SK-N-SH (cell line): ENCODE measurements around the gene NGB. TPM values are rescaled to one million over a fixed set of nuclear protein-coding genes. Genes with fewer than 3 reads are reported as not detected.

Experiments used
- CTCF ChIA-PET: fragments of 300-600, 350-600 bp; formaldehyde crosslinking; extraction: SDS; loops from one replicate; lab custom pipeline; 2021; lab: Yijun Ruan, JAX
- POLR2A ChIA-PET: fragments of 350-600 bp; sonication (Branson Sonifier 250); formaldehyde crosslinking; extraction: SDS; loops from one replicate; lab custom pipeline; 2020; ENCODE audit warnings: antibody characterized with exemption, inconsistent platforms; lab: Yijun Ruan, JAX
- DNase-seq: peaks from one replicate; pipeline ENCODE4 v3.0.0; 2012
- H2AFZ ChIP-seq: fragments of 200-600 bp; sonication (generic); 2 replicates; pipeline ENCODE4 v1.8.1; 2016; ENCODE audit warnings: antibody characterized with exemption, mild to moderate bottlenecking, low read depth
- H3F3A ChIP-seq: fragments of 200-600 bp; sonication (generic); replicated peaks from 2 replicates; pipeline ENCODE3; 2016; ENCODE audit warnings: antibody characterized with exemption, mild to moderate bottlenecking; ENCODE audit not compliant: insufficient read depth
- H3K27ac ChIP-seq, 2 experiments: fragments of 200-500 bp in 1 of 2; fragments of 200-600 bp in 1 of 2; sonication (Bioruptor generic) in 1 of 2; sonication (generic), shearing (Covaris generic) in 1 of 2; 2 replicates each; pipeline versions ENCODE4 v1.5.1 to v1.6.1; 2014 to 2016; ENCODE audit warnings: low read depth in 2 of 2, inconsistent platforms in 1 of 2, low read length in 1 of 2, mild to moderate bottlenecking in 1 of 2, mixed read lengths in 1 of 2
- H3K27me3 ChIP-seq: fragments of 200-600 bp; sonication (generic), shearing (Covaris generic); 2 replicates; pipeline ENCODE4 v1.6.1; 2016; ENCODE audit warnings: mixed run types; ENCODE audit not compliant: insufficient read depth
- H3K36me3 ChIP-seq, 2 experiments: fragments of 200-500 bp in 1 of 2; fragments of 200-600 bp in 1 of 2; sonication (Bioruptor generic) in 1 of 2; sonication (generic) in 1 of 2; replicated peaks in 1 of 2; 2 replicates each; pipeline versions ENCODE3 to v1.5.1; 2014 to 2016; ENCODE audit warnings: low read length in 1 of 2, mild to moderate bottlenecking in 1 of 2; ENCODE audit not compliant: insufficient read depth in 2 of 2, control insufficient read depth in 1 of 2
- H3K4me1 ChIP-seq, 2 experiments: fragments of 200-500 bp in 1 of 2; fragments of 200-600 bp in 1 of 2; sonication (Bioruptor generic) in 1 of 2; sonication (generic), shearing (Covaris generic) in 1 of 2; 2 replicates each; pipeline versions ENCODE4 v1.5.1 to v1.6.1; 2014 to 2016; ENCODE audit warnings: low read depth in 1 of 2, low read length in 1 of 2, mixed run types in 1 of 2; ENCODE audit not compliant: insufficient read depth in 2 of 2, control insufficient read depth in 1 of 2
- H3K4me2 ChIP-seq: fragments of 200-600 bp; sonication (generic), shearing (Covaris generic); 2 replicates; pipeline ENCODE4 v1.6.1; 2017; ENCODE audit warnings: mixed run types
- H3K4me3 ChIP-seq, 2 experiments: fragments of 200-500 bp in 1 of 2; fragments of 200-600 bp in 1 of 2; sonication (Bioruptor generic) in 1 of 2; sonication (generic), shearing (Covaris generic) in 1 of 2; 2 replicates each; pipeline versions ENCODE4 v1.5.1 to v1.8.1; 2014 to 2016; ENCODE audit warnings: low read depth in 2 of 2, inconsistent platforms in 1 of 2, low read length in 1 of 2, mild to moderate bottlenecking in 1 of 2, mixed read lengths in 1 of 2, moderate library complexity in 1 of 2
- H3K79me2 ChIP-seq: fragments of 200-600 bp; sonication (generic); 2 replicates; pipeline ENCODE4 v1.8.1; 2017; ENCODE audit warnings: mild to moderate bottlenecking; ENCODE audit not compliant: insufficient read depth
- H3K9ac ChIP-seq: fragments of 200-600 bp; sonication (generic); 2 replicates; pipeline ENCODE4 v1.6.1; 2017; ENCODE audit warnings: mixed run types
- H3K9me2 ChIP-seq: fragments of 200-600 bp; sonication (generic); 2 replicates; pipeline ENCODE4 v1.6.1; 2017; ENCODE audit warnings: mixed run types
- H3K9me3 ChIP-seq: fragments of 200-600 bp; sonication (generic); 2 replicates; pipeline ENCODE4 v1.6.1; 2017; ENCODE audit warnings: mixed run types, mild to moderate bottlenecking, moderate library complexity
- H4K20me1 ChIP-seq: fragments of 200-600 bp; sonication (generic); 2 replicates; pipeline ENCODE4 v1.6.1; 2017; ENCODE audit warnings: mild to moderate bottlenecking, mixed run types; ENCODE audit not compliant: insufficient read depth
- ELF1 ChIP-seq: IDR thresholded peaks from 2 replicates; pipeline ENCODE4 v1.4.0; 2012
- EP300 ChIP-seq, 2 experiments: IDR thresholded peaks; 2 replicates each; pipeline versions ENCODE4 v1.4.0 to v1.6.1; 2012; ENCODE audit warnings: borderline replicate concordance in 1 of 2, low read depth in 1 of 2, low read length in 1 of 2
- EZH2phosphoT487 ChIP-seq: fragments of 200-600 bp; sonication (generic); IDR thresholded peaks from 2 replicates; pipeline ENCODE4 v1.6.1; 2017; ENCODE audit warnings: low read depth, mixed run types, mild to moderate bottlenecking, antibody characterized with exemption, moderate library complexity, borderline replicate concordance
- GATA2 ChIP-seq: sonication (generic); formaldehyde crosslinking; IDR thresholded peaks from 2 replicates; pipeline ENCODE4 v1.5.0; 2020; ENCODE audit warnings: mild to moderate bottlenecking, missing genetic modification reagents
- JUND ChIP-seq: IDR thresholded peaks from 2 replicates; pipeline ENCODE4 v1.4.0; 2012
- MAX ChIP-seq: IDR thresholded peaks from 2 replicates; pipeline ENCODE4 v1.4.0; 2012; ENCODE audit warnings: low read depth
- MEF2A ChIP-seq: IDR thresholded peaks from 2 replicates; pipeline ENCODE4 v1.4.0; 2012; ENCODE audit warnings: low read depth, borderline replicate concordance
- NFIC ChIP-seq: IDR thresholded peaks from 2 replicates; pipeline ENCODE4 v1.4.0; 2012; ENCODE audit warnings: borderline replicate concordance
- POLR2AphosphoS5 ChIP-seq: IDR thresholded peaks from 2 replicates; pipeline ENCODE4 v1.6.1; 2012; ENCODE audit warnings: low read depth, low read length
- REST ChIP-seq: IDR thresholded peaks from 2 replicates; pipeline ENCODE4 v1.6.1; 2012; ENCODE audit warnings: mild to moderate bottlenecking, low read depth, low read length, moderate library complexity
- RXRA ChIP-seq: IDR thresholded peaks from 2 replicates; pipeline ENCODE4 v1.4.0; 2012; ENCODE audit warnings: low read depth, mild to moderate bottlenecking, borderline replicate concordance
- TAF1 ChIP-seq: IDR thresholded peaks from 2 replicates; pipeline ENCODE4 v1.6.1; 2012; ENCODE audit warnings: low read depth, mild to moderate bottlenecking, low read length, moderate library complexity, borderline replicate concordance
- TEAD4 ChIP-seq: IDR thresholded peaks from 2 replicates; pipeline ENCODE4 v1.4.0; 2012; ENCODE audit warnings: mild to moderate bottlenecking, borderline replicate concordance; ENCODE audit not compliant: insufficient read depth
- YY1 ChIP-seq: IDR thresholded peaks from 2 replicates; pipeline ENCODE4 v1.4.0; 2012; ENCODE audit warnings: low read depth, mild to moderate bottlenecking
- WGBS: methylation state at CpG from one replicate; pipeline ENCODE4 v1.1.6; 2017; ENCODE audit warnings: low lambda C conversion rate; 5-methylcytosine and 5-hydroxymethylcytosine counted together
- polyA plus RNA-seq, 3 experiments: library from polyadenylated mRNA; depleted of rRNA; stranded (reverse); fragments of >200 nt; gene quantifications; 2 replicates each; pipeline ENCODE4 v1.2.3, GENCODE V29; 2012
- TF ChIP-seq, protein P1 (sequence below): fragments of 200-600 bp; sonication (generic); IDR thresholded peaks from 2 replicates; pipeline ENCODE4 v1.6.1; 2017; ENCODE audit warnings: antibody characterized with exemption, mild to moderate bottlenecking, moderate library complexity

The NGB gene
- polyA plus RNA-seq, 1 of the 3 experiments (the other 2 are of a cell fraction), result not detected

DNA sequence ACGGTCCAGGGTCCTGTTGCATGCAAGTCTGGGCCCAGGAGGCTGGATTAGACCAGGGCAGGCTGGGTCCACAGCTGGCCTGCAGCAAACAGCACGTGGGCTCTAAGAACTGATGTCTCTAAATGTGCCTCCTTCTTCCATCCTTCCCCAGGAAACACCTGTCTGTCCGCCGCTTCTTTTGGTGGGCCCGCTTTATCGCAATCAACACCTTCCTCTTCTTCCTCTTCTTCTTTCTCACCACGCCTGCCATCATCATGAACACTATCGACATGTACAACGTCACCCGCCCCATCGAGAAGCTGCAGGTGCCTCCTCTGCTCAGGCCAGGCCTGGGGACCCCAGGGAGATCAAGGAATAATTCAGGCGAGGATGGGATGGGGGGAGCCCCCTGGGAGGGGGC, 28.3 kb downstream of the NGB start:
- DNase-seq, result no peak
- POLR2A ChIA-PET, result no interaction called here
- no peak overlapping the region for H2AFZ ChIP-seq
- no peaks in the 10 kb centered on the region for H3K79me2 ChIP-seq
- WGBS, result 49% methylated on average over 12 of the region's 12 CpGs
- no peaks in the 10 kb centered on the region for H3K36me3 ChIP-seq
- H3K9ac ChIP-seq, result no peak overlapping the region
- no peaks in the 10 kb centered on the region for H3K9me3 ChIP-seq
- no peaks in the 10 kb centered on the region; the same call in 1 of the 2 replicates for H3K27me3 ChIP-seq
- H3K9me2 ChIP-seq, result no peaks in the 10 kb centered on the region
- H3K4me1 ChIP-seq, result no peaks in the 10 kb centered on the region
- no peaks in the 10 kb centered on the region for H4K20me1 ChIP-seq
- TF ChIP-seq, protein P1, sequence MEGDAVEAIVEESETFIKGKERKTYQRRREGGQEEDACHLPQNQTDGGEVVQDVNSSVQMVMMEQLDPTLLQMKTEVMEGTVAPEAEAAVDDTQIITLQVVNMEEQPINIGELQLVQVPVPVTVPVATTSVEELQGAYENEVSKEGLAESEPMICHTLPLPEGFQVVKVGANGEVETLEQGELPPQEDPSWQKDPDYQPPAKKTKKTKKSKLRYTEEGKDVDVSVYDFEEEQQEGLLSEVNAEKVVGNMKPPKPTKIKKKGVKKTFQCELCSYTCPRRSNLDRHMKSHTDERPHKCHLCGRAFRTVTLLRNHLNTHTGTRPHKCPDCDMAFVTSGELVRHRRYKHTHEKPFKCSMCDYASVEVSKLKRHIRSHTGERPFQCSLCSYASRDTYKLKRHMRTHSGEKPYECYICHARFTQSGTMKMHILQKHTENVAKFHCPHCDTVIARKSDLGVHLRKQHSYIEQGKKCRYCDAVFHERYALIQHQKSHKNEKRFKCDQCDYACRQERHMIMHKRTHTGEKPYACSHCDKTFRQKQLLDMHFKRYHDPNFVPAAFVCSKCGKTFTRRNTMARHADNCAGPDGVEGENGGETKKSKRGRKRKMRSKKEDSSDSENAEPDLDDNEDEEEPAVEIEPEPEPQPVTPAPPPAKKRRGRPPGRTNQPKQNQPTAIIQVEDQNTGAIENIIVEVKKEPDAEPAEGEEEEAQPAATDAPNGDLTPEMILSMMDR, result no peak
- TF ChIP-seq GATA2 (CRISPR knock-in tag) (no peak), MAX (no peak), MEF2A (no peak), EP300 (IDR thresholded peaks at IDR 0.05; ENCODE audit: borderline replicate concordance in 1 of 2, low read depth in 1 of 2, low read length in 1 of 2) (no peak), RXRA (no peak), YY1 (no peak), POLR2AphosphoS5 (no peak), NFIC (no peak), EZH2phosphoT487 (no peak), TEAD4 (no peak), JUND (no peak), ELF1 (no peak), REST (no peak), TAF1 (no peak)
- H3K4me3 ChIP-seq, result no peak overlapping the region
- H3K4me2 ChIP-seq, result no peak overlapping the region
- H3K27ac ChIP-seq, result no peak overlapping the region
- CTCF ChIA-PET, result interaction anchor here (1.1 kb wide), 1 partner anchor 30 kb away, joined by 3 read pairs; no protein-coding TSS in a partner anchor
- H3F3A ChIP-seq, result no peaks in the 10 kb centered on the region
